PFSK-1 (cell line): Measurements from ENCODE around the gene SAMD11.

Experiments used
- POLR2AphosphoS5 ChIP-seq: IDR thresholded peaks from 2 replicates; pipeline ENCODE4 v1.6.1; 2012; ENCODE audit warnings: low read depth, mild to moderate bottlenecking, control low read depth, low read length, moderate library complexity
- REST ChIP-seq, 2 experiments: IDR thresholded peaks; 2 replicates each; pipeline versions ENCODE4 v1.6.1 to v1.8.0; 2011 to 2012; ENCODE audit warnings: low read depth in 2 of 2, low read length in 2 of 2, control low read depth in 1 of 2, inconsistent platforms in 1 of 2, mild to moderate bottlenecking in 1 of 2, moderate library complexity in 1 of 2; ENCODE audit not compliant: insufficient read depth in 1 of 2
- SIN3A ChIP-seq: IDR thresholded peaks from 2 replicates; pipeline ENCODE4 v1.6.1; 2012; ENCODE audit warnings: mild to moderate bottlenecking, low read length, moderate library complexity, borderline replicate concordance; ENCODE audit not compliant: insufficient read depth
- TAF1 ChIP-seq: IDR thresholded peaks from 2 replicates; pipeline ENCODE4 v1.6.1; 2012; ENCODE audit warnings: low read length, control low read depth, borderline replicate concordance; ENCODE audit not compliant: insufficient read depth

- TF ChIP-seq POLR2AphosphoS5 (no peak), REST (IDR thresholded peaks at IDR 0.05; ENCODE audit: insufficient read depth in 1 of 2, low read depth in 2 of 2, low read length in 2 of 2) (peak in 1 of 2 experiments; percentile 36; a peak in 1 of 4 replicates), TAF1 (no peak), SIN3A (no peak)
Observed at GRCh38 chr1:940107-941014, 16.6 kb downstream of the SAMD11 start.
